Eye (tissue), 1 donor: ENCODE results near the gene ABCE1.
A peak's percentile ranks its signal among the peaks of the same experiment; 100 is the strongest.
"Not testable (repeated sequence)": the region's sequence is repeated elsewhere in the genome, so short reads cannot be mapped to it uniquely, and the experiment has no call there.

Source experiments
- DNase-seq: peaks from one replicate; pipeline ENCODE4 v3.0.0-alpha.2; 2015

ABCE1 gene

DNA sequence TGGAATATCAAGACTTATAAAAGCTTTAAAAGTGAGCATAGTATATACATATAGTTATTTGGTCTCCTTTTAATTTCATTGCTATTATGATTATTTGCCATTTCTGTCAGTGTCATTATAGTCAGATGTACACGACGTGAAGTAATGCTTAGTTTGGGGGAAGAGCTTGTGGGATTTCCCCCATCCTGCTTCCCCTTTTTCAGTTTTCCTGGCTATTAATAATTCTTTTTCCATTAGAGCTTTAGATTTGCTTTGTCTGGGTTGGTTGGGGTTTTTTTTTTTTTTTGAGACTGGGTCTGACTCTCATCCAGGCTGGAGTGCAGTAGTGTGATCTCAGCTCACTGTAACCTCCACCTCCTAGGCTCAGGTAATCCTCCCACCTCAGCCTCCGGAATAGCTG lies 5.4 kb downstream of the ABCE1 start:
- DNase-seq, result no peak

DNA sequence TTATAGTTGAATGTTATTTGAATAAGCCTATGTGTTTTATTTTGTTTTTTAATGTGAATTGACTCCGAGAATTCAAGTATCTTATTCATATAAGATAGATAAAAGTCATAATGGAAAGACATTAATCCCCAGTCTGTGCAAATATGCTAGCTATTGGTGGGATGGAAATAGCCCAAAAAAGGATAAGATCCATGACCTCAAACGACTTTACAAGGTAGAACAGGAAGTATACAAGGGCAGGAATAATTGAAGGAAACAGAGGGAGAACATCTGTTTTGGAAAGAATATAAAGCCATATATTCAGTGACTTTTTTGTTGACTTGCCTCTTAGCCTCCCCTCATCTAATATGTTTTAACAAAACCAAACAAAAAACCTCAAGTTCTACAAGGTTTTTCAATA lies 9.0 kb downstream of the ABCE1 start:
- DNase-seq, result no peak

DNA sequence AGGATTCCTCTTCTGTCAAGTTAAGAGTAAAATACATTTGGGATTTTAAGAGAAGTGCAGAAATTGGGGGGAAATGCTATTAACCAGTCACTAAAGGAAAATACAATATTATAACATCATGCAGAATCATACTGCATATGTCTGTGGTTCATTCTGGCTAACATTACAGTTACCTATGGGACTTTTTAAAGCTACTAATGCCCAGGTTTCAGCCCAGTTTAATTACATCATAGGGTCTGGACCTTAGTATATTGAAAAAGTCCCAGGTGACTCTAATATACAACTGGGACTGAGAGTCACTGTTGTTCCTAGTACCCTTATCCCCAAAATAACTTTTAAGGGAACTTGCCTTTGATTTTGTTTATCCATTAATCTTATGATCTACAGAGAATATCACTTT lies 10.0 kb downstream of the ABCE1 start:
- DNase-seq, result no peak

DNA sequence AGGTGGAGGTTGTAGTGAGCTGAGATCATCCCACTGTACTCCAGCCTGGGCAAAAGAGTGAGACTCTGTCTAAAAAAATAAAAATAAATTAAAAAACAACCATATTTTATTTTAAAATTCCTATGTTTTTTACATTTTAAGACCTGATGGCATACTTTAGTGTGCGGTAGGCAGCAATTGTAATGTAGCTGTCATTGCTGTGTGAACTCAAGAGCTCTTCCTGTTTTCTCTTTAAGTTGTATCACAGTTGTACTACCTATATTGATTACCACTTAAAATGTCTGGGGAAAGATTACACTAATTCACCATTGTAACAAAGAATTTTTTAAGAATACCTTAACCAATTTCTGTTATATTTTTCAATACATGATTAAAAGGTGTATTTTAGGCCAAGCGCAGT lies 27.3 kb downstream of the ABCE1 start:
- no peak for DNase-seq

DNA sequence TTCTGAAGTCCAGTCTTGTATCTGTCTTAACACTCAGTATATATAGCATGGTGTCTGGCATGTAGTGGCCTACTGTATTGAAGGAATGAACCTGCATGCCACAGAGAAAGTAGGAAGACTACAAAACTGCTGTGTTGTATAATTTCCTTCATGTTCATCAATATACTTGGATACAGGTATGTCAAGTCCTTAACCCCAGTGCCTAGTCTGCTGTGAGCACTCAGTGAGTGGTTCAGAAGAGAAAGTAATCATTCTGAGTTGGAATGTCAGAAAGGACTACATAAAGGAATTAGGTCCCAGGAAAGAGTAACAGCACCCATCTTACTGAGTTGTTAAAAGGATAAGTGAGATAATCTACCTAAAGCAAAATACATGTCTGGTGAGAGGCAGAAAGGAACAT lies 32.0 kb downstream of the ABCE1 start:
- DNase-seq, result no peak

DNA sequence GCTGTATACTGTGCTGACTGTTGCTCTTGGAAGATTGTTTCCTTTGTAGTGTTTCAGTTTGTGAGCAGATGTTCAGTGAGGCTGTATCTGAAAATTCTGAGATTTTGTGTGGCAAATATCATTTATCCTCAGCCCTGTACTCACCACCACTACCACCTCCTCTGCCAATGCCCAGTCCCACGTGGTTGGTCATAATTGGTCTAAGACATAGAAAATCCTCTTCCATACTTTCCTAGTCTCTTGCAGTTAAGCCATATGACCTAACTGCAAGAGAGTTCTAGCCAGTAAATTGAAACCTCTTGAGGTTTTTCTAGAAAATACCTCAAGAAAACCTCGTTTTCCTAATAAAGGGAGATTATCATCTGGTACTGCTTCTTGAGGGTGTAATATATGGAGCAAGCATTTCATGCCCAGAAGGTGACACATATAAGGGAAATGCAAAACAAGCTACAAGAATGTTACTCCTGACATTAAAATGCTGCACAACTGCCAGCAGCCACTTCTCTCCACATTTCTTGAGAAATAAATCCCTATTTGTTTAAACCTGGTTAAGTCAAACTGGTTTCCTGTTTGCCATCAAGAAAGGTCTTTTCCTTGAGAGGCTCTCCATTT lies 32.8 kb downstream of the ABCE1 start:
- peak; percentile 7 for DNase-seq

DNA sequence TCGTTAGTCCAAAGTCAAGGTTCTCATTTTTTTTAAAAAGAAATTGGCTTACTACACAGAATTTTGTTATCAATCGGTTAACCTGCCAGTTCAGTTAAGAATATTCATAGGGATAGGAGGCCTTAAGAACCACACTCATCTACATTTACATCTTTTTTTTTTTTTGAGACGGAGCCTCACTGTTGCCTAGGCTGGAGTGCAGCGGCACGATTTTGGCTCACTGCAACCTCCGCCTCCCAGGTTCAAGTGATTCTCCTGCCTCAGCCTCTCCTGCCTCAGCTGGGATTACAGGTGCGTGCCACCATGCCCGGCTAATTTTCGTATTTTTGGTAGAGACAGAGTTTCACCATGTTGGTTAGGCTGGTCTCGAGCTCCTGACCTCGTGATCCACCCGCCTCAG lies 33.7 kb downstream of the ABCE1 start:
- DNase-seq, result no peak

DNA sequence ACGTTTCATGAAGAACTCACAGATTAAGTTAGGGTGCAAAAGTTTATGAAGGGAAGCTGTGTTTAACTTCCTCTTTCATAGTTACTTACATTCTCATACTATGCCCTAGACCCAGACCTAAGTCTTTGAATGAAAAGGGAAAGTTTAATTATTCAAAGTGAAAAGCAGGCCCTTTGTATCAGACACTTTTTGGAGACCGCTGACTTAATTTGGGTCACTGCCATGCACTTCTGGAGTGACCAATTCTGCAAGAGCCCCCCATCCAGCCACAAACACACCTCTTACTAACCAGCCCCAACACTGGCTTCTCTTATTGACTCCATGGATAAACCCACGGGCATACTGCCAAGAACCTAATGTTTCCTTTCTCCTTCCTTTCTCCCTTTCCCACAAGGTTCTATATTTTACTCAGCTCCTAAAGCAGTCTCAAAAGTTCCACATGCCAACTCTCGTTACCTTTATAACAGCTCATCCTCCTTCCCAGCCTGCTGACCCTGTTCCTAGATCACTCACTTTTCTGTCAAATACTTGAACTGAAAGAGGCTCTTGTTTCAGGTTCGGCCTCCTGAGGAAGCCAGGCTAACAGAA lies 34.5 kb downstream of the ABCE1 start:
- peak; percentile 23 for DNase-seq

DNA sequence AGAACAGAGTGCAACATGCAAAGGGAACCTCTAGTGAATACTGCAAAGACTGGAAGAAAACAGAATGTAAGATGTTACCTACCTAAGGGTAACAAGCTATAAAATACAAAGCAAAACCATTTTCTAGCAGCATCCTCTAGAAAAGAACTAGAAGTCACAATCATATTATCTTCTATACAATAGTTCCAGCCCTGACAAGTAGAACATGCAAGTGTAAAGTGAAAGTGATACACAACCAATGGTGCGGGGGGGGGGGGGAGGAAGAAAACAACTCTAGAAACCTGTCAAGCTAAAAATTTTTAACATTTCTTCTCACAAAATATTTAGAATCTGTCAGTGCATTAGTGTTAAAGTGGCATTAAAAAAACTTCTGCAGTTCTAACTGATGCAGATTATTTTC lies 38.1 kb downstream of the ABCE1 start:
- DNase-seq, result not testable (repeated sequence)

DNA sequence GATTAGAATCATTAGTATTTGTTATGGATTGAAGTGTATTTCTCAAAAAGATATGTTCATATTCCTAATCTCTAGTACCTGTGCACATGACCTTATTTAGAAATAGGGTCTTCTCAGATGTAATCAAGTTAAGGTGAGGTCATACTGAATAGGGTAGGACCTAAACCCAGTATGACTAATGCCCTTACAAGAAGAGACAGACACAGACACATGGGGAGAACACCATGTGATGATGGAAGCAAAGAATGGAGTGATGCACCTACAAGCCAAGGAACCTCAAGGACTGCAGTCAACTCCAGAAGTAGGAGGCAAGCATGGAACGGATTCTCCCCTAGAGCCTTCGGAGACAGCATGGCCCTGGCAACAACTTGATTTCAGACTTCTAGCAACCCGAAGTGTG lies 50.9 kb downstream of the ABCE1 start:
- DNase-seq, result no peak

DNA sequence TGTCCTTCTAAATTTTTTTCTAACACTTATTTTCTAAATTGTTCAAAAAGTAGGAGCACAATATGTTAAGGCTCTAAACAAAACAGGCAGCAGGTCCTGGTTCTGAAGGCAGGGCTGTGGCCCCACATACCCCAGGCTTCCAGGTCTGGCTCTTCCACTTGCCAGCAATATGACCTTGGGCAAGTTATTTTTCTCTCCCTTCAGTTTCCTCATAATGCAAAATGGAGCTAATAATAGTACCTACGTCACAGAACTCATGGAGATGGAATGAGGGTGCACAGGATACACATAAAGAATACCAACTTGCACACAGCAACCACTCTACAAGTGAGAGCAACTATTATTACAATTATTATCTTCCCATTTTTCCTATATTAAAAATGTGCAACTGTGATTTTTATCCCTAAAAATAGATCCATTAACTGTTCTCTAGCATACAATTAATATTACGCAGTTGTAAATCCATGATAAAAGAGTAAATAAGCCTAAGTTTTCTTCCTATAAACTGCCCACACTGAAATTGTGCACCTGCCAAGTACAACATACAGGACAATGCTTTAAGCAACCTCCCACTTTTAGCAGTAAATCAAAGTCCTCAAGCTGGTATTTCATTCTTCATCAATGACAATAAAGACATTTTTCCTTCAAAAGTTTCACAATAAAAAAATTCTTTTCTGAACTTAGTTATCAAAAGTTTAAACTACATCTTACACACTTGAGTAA lies 55.2 kb downstream of the ABCE1 start:
- no peak for DNase-seq

DNA sequence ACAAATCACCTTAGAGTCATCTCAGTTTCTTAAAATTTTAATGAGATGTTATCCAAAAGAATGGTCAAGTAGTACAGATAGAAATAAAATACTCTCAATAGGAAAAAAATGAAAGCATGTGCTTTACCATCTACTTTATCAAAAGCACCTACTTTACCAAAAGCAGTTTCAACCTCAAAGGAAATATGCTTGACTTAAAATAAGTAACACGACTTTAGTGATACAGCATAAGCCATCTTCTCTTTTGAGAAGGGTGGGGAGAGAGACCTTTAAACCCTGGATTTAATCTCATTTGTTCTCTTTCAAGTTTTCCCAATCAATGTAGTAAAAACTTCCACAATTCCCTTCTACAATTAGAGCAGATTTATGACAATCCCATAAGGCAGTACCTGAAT lies 55.8 kb downstream of the ABCE1 start:
- no peak for DNase-seq

DNA sequence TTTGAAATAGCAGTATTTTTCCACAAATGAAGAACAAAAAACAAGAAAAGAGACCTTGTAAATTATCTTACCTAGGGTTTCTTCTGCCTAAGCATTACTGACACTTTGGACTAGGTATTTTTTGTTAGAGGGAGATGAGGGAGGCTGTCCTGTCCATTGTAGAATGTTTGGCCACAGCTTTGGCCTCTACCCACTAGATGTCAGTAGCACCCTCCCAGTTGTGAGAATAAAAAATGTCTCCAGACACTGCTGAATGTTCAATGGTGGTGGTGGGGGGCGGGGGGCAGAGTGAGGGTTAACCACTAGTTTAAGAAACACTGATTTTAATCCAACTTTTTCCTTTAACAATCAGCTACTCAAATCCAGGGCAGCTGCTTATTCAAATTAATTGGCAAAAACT lies 56.5 kb downstream of the ABCE1 start:
- peak; percentile 45 for DNase-seq

DNA sequence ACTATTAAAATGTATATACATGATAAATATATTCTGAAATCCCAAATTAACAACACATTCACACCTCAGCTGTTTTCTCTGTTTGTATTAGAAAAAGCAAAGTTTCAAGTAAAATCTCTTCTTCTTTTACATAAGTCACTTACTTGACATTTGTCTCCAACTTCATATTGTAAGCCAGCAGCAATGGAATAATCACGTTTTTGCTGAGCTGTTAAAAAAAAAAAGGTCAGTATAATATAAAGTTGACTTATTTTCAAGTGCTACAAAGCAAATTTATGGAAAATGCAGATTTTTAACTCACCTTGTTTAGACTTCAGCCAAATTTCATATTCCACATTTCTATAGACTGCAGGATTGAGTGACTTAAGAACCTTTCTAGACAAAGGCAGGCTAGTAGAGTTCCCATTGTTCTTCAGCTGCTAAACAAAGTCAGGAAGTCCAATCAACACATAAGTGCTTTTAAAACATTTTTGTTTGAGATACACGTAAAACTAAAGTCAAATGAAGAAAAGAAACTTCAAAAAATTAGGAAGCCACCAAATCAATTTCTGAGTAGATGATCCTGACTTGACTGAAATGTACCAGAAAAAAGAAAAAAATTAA lies 57.3 kb downstream of the ABCE1 start:
- DNase-seq, result no peak

DNA sequence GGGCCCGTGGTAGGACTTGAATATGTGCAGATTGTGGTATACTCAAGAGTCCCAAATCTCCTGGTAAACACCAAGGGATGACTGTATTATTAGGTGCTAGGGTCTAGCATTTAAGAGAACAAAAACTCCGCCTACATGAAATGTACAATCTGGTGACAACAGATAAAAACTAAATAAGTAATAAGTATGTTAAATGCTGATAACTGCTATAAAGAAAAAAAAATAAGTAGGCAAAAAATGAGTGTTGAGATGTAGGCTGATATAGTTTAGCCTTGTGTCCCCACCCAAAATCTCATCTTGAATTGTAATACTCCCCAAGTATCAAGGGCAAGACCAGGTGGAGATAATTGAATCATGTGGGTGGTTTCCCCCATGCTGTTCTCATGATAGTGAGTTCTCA lies 58.9 kb downstream of the ABCE1 start:
- DNase-seq, result no peak

DNA sequence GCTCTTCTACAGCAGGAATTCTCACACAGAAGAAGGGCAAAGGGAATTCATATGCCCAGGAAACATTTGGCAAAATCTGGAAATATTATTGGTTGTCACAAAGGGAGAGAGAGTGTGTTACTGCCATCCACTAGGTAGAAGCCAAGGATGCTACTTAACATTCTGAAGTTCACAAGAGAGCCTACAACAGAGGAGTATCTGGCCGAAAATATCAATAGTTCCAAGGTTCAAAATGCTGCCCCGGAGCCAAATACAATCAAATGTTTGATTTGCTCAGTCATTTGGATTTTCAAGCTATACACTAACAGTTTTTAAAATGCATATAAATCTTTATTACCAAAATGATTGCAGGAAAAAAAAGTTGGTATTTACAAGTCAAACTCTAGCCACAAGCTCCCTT lies 63.4 kb downstream of the ABCE1 start:
- DNase-seq, result no peak

DNA sequence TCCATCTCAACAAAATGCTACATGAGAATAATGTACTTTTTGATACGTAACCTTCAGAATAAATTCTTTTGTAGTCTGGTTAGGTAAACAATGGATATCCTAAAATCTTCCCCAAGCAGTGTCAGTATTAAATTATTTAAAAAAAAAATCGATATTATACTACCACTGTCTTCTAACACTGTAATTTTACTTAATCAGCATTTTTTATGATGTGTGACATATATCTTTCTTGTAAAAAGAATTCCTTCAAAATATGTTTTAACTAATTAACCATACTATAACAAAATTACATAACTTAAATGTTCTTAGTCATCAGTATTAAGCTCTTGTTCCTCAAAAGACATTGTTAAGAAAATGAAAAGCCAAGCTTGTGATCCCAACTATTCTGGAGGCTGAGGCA lies 69.8 kb downstream of the ABCE1 start:
- DNase-seq, result no peak

DNA sequence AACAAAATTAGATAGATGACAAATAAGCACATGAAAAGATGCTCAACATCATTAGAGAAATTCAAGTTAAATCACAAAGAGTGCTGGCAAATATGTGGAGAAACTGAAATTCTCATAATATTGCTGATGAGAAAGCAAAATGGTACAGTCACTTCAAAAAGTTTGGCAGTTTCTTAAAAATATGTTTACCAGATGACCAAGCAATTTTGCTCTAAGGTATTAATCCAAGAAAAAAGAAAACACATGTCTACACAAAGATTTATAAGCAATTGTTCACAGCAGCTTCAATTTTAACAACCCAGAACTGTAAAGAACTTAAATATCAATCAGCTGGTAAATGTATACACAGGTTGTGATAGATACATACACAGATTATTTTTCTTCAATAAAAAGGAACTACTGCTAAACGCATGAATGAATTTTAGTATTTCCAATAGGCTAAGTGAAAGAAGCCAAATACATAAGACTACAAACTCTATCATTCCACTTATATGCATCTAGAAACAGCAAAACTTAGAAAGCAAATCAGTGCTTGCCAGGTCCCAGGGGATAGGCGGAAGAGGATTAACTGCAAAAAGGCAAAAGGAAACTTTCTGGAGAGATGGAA lies 70.6 kb downstream of the ABCE1 start:
- DNase-seq, result no peak

DNA sequence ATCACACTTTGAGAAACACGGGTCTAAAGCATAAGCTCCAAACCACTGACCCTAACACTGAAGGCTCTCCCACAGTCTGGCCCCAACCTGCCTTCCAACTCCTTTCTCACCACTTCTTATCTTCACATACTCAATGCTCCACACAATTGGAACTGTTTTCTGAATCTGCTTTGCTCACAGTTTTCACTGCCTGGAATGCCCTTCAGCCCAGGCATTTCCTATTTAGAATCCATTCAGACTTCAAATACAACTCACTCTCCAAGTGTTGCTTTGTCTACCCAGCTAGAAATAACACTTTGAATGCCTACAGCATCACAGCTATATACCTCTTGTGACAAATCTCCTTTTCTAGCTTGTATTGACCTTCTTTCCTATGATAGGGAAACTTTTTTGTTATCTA lies 72.1 kb downstream of the ABCE1 start:
- no peak for DNase-seq

DNA sequence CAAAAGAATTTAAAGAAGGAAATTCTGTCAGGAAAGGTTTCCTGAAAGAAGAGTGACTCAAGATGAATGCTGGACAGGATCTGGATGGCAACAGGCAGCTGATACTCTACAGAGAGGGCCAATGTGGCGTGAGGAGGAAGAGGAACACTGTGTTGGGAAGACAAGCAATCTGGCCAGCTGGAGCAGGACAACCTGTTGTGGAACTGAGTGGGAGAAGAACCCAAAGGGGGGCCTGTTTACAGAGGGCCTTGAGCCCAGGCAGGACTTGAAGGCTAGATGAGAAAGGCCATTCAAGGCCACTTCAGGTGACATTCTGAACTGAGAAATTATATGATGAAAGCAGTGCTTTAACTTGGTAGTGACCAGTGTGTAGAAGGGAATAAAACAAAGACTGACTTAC lies 73.8 kb downstream of the ABCE1 start:
- no peak for DNase-seq

DNA sequence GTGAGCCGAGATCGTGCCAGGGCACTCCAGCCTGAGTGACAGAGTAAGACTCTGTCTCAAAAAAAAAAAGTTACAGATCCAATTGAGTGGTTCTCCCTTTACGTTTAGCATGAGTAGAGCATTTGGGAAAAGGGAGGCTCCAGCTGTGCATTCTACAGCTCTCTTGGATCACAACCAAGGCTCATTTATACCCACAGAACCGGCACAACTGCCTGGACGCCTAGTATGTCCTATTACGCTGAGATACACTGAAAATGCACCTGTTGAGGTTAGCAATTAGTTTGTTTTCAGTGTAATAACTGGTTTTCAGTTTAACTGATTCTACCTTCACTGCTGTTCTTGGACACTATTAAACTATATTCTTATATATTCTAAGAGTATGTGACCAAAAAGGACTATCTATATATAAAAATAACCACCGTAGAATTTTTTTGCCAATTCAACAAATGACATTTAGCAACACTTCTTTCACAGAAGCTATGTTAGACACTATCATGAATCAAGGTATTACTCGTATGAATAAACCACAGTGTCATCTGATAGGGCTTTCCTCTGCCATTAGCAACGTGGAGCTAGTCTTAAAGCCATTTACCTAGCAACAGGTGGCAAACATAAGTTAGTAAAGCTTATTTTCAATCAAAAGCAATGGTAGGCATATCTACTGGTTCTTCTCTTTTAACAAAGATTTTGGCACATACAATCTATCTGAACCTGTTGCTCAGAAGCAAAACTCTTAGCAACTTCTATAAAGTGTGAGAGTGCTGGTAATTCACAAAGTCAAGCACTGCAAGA lies 78.7 kb downstream of the ABCE1 start:
- DNase-seq, result no peak

DNA sequence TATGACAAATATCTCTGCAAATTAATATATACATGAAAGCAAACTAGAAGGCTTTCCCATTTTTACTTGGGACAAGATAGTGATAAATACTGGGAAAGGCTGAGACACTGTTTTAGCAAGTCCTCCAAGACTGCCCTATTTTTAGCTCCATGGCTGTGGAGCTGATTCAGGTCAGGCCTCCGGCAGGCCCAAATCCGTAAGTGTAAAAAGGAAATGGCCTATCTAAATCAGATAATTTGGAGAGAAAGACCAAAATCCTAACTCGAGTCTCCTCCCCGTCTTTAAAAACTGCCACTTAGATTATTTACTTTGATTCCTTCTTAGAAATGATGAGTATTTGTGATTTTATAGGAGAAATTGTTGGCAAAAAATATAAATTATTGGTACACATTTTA lies 79.4 kb downstream of the ABCE1 start:
- DNase-seq, result peak; percentile 3
